Measurements from ENCODE around the gene PLD5. TPM values are rescaled to one million over a fixed set of nuclear protein-coding genes. Genes with fewer than 3 reads are reported as not detected.
"Not testable (repeated sequence)": the region's sequence is repeated elsewhere in the genome, so short reads cannot be mapped to it uniquely, and the experiment has no call there.

Gene PLD5
- total RNA-seq, 1 donor from 2014 or later, result not detected

- no peak for ATAC-seq
- no peak for DNase-seq (ENCODE audit: low spot score)
These were observed 97.0 kb downstream of the PLD5 start for GRCh38 chr1:242427519-242427918.

GRCh38 chr1:242426271-242426905 lies 98.1 kb downstream of the PLD5 start:
- ATAC-seq (no peak), DNase-seq (ENCODE audit: low spot score) (no peak)

GRCh38 chr1:242425232-242425631 lies 99.3 kb downstream of the PLD5 start:
- DNase-seq (ENCODE audit: low spot score), result no peak
- ATAC-seq, result no peak

GRCh38 chr1:242416657-242417056 lies 107.8 kb downstream of the PLD5 start:
- ATAC-seq, result no peak
- no peak for DNase-seq (ENCODE audit: low spot score)

GRCh38 chr1:242412921-242413320 lies 111.6 kb downstream of the PLD5 start:
- ATAC-seq, result no peak
- no peak for DNase-seq (ENCODE audit: low spot score)

- DNase-seq (ENCODE audit: low spot score), result no peak
- no peak for ATAC-seq
These were observed 112.6 kb downstream of the PLD5 start for GRCh38 chr1:242411901-242412300.

- DNase-seq (ENCODE audit: low spot score), result no peak
- ATAC-seq, result no peak
These were observed 118.5 kb downstream of the PLD5 start for GRCh38 chr1:242405947-242406346.

- ATAC-seq (no peak), DNase-seq (ENCODE audit: low spot score) (no peak)
These were observed 120.2 kb downstream of the PLD5 start for GRCh38 chr1:242404296-242404695.

GRCh38 chr1:242402956-242403355 lies 121.5 kb downstream of the PLD5 start:
- ATAC-seq (no peak), DNase-seq (ENCODE audit: low spot score) (no peak)

- DNase-seq (ENCODE audit: low spot score), result no peak
- no peak for ATAC-seq
These were observed 122.6 kb downstream of the PLD5 start for GRCh38 chr1:242401937-242402336.

GRCh38 chr1:242398351-242398750 lies 126.1 kb downstream of the PLD5 start:
- no peak for DNase-seq (ENCODE audit: low spot score)
- no peak for ATAC-seq

GRCh38 chr1:242391896-242392295 lies 132.6 kb downstream of the PLD5 start:
- no peak for ATAC-seq
- DNase-seq (ENCODE audit: low spot score), result no peak

GRCh38 chr1:242376121-242376520 lies 148.4 kb downstream of the PLD5 start:
- DNase-seq (ENCODE audit: low spot score); ATAC-seq: not testable (repeated sequence)

GRCh38 chr1:242350446-242350845 lies 174.1 kb downstream of the PLD5 start:
- not testable (repeated sequence) for DNase-seq (ENCODE audit: low spot score); ATAC-seq

GRCh38 chr1:242349636-242350035 lies 174.9 kb downstream of the PLD5 start:
- ATAC-seq (no peak), DNase-seq (ENCODE audit: low spot score) (no peak)

GRCh38 chr1:242330865-242331264 lies 193.6 kb downstream of the PLD5 start:
- ATAC-seq; DNase-seq (ENCODE audit: low spot score): not testable (repeated sequence)

GRCh38 chr1:242327381-242327780 lies 197.1 kb downstream of the PLD5 start:
- not testable (repeated sequence) for ATAC-seq; DNase-seq (ENCODE audit: low spot score)

- not testable (repeated sequence) for DNase-seq (ENCODE audit: low spot score); ATAC-seq
These were observed 202.5 kb downstream of the PLD5 start for GRCh38 chr1:242321981-242322380.

- ATAC-seq (no peak), DNase-seq (ENCODE audit: low spot score) (no peak)
These were observed 206.4 kb downstream of the PLD5 start for GRCh38 chr1:242318140-242318539.

- not testable (repeated sequence) for DNase-seq (ENCODE audit: low spot score); ATAC-seq
These were observed 209.6 kb downstream of the PLD5 start for GRCh38 chr1:242314865-242315264.

GRCh38 chr1:242314085-242314649 lies 210.3 kb downstream of the PLD5 start:
- not testable (repeated sequence) for ATAC-seq; DNase-seq (ENCODE audit: low spot score)

- DNase-seq (ENCODE audit: low spot score); ATAC-seq: not testable (repeated sequence)
These were observed 215.8 kb downstream of the PLD5 start for GRCh38 chr1:242308681-242309080.

GRCh38 chr1:242293781-242294180 lies 230.7 kb downstream of the PLD5 start:
- not testable (repeated sequence) for DNase-seq (ENCODE audit: low spot score); ATAC-seq
